GM12864 (cell line): ENCODE results near the gene PGA3.
"Not testable (repeated sequence)": the region's sequence is repeated elsewhere in the genome, so short reads cannot be mapped to it uniquely, and the experiment has no call there.

Experiments used
- DNase-seq: peaks from one replicate; pipeline ENCODE4 v3.0.0-alpha.2; 2011; ENCODE audit warnings: low read depth
- H3K4me3 ChIP-seq: 2 replicates; pipeline ENCODE4 v1.5.1; 2011; ENCODE audit warnings: mild to moderate bottlenecking, low read depth, low read length, control low read depth

PGA3 gene

GRCh38 chr11:61222692-61223091 is 19.4 kb downstream of the PGA3 start:
- DNase-seq, H3K4me3 ChIP-seq: not testable (repeated sequence)

GRCh38 chr11:61226457-61227137 is 23.3 kb downstream of the PGA3 start:
- DNase-seq, H3K4me3 ChIP-seq: not testable (repeated sequence)

GRCh38 chr11:61229458-61229857 is 26.1 kb downstream of the PGA3 start:
- not testable (repeated sequence) for DNase-seq, H3K4me3 ChIP-seq

GRCh38 chr11:61231033-61231432 is 27.7 kb downstream of the PGA3 start:
- not testable (repeated sequence) for DNase-seq, H3K4me3 ChIP-seq

- not testable (repeated sequence) for DNase-seq, H3K4me3 ChIP-seq
Observed at GRCh38 chr11:61231585-61231984, 28.3 kb downstream of the PGA3 start.

- H3K4me3 ChIP-seq, DNase-seq: not testable (repeated sequence)
Observed at GRCh38 chr11:61232548-61233145, 29.3 kb downstream of the PGA3 start.

- not testable (repeated sequence) for DNase-seq, H3K4me3 ChIP-seq
Observed at GRCh38 chr11:61237130-61237529, 33.8 kb downstream of the PGA3 start.

- not testable (repeated sequence) for H3K4me3 ChIP-seq, DNase-seq
Observed at GRCh38 chr11:61240288-61240687, 37.0 kb downstream of the PGA3 start.

- DNase-seq, H3K4me3 ChIP-seq: not testable (repeated sequence)
Observed at GRCh38 chr11:61240875-61241274, 37.6 kb downstream of the PGA3 start, which contains the start of gene PGA5. Gene PGA5, plus strand, starts transcription at chr11:61241175. Its CDS starts 52 bp downstream, at chr11:61241227.

GRCh38 chr11:61241526-61241925 is 38.2 kb downstream of the PGA3 start:
- not testable (repeated sequence) for DNase-seq

GRCh38 chr11:61245284-61245964 is 42.1 kb downstream of the PGA3 start:
- not testable (repeated sequence) for DNase-seq, H3K4me3 ChIP-seq

More at GRCh38 chr11:61241526-61241925, 38.2 kb downstream of the PGA3 start:
- H3K4me3 ChIP-seq, result not testable (repeated sequence)

GRCh38 chr11:61248071-61248470 is 44.8 kb downstream of the PGA3 start:
- H3K4me3 ChIP-seq, DNase-seq: not testable (repeated sequence)

- not testable (repeated sequence) for H3K4me3 ChIP-seq, DNase-seq
Observed at GRCh38 chr11:61249201-61249600, 45.9 kb downstream of the PGA3 start.

GRCh38 chr11:61250796-61251765 is 47.8 kb downstream of the PGA3 start:
- DNase-seq, H3K4me3 ChIP-seq: not testable (repeated sequence)

- not testable (repeated sequence) for H3K4me3 ChIP-seq, DNase-seq
Observed at GRCh38 chr11:61252332-61252731, 49.0 kb downstream of the PGA3 start.
